ENCODE results near the gene RRAS2.
"Not testable (repeated sequence)": the region's sequence is repeated elsewhere in the genome, so short reads cannot be mapped to it uniquely, and the experiment has no call there.

Gene RRAS2

DNA sequence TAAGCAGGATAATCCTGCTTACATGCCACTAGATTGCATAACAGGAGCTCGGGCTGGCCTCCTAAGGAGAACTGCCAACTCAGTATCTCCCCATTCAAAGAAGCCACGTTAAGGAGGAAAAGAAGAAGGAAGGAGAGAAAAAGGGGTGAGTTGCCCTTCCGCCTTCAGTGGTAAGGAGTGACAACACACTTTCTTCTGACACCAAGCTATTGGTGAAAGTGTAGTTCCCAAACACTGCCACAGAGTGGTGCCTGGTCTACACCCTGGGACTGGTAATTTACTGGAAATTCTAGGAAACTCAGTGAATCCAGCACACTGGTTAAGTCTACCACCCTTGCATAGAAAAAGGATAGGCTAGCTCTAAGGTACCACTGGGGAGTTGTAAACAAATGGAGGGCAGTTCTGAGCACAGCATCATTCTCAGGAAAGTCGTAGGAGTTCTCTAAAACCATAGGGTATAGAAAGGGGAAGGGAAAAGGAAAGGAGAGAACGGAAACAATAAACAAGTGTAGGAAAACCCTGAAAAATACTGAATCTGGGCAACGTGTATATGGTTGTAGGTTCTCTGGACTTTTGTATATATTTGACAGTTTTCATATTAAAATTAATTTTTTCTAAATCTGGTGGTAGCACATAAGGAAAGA is 58.2 kb downstream of the RRAS2 start:
- DNase-seq: no peak

DNA sequence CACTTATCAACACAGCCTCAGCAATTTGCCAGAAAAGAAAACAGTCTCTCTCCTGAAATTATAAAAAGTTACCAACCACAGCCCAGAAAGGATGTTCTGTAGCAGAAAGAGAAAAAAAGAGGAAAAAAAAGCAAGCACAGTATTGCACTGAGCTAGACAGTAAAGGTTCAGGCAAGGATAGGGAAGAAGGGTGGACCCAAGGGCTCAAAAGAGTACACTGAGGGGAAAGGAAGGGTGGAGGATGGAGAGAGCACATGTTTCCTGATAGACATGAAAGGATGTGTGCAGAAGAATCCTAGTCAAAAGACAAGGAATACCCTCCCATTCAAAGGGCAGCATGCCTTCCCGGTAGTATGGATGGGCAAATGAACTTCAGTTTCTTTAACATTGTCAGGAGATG is 59.1 kb downstream of the RRAS2 start:
- DNase-seq: no peak

DNA sequence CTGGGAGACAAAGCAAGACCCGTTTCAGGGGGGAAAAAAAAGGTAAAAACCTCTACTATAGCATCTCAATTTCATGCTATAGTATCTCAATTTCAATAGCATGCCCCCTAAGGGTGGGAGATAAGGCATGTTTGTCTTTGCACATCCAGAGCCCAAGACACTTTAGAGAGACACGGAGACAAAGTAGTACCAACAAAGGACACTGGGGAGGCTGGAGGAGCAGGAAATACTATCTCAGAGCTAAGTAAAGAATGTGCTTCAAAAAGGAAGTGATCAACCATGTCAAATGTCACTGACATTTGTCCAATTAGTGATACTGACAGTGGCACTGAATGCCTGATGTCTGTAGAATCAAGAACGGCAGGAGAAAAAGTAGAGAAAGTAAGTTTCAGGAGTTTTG is 68.6 kb downstream of the RRAS2 start:
- DNase-seq: no peak

DNA sequence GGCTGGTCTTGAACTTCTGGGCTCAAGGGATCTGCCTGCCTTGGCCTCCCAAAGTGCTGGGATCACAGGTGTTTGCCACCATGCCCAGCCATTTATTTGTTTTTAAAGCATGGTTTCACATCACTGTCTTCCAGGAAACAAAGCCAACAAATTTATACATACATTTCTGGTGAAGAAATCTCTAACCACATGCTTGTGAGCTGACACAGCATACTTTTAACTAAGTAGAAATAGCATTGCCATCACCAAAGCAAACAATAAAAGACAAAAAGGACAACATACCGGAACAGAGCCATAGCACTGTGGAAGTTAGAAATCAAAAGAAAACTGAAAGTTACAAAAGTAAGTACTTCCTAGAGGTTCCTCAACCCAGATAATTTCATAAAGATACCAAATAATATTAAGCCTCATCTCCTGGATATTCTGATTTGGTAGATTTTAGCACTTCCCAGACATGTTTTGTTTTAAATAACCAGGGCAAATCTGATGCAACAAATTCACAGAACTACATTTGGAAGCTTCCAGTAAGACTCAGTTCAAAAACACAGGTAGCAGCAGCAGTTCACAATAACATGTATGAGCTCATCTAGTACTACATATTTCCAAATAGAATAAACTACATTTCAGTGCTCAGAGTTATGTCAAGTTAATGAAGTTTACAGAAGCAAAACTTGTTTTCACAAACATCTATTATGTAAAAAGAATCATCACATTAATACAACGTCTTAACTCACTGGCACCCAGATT is 70.6 kb downstream of the RRAS2 start:
- DNase-seq: no peak

DNA sequence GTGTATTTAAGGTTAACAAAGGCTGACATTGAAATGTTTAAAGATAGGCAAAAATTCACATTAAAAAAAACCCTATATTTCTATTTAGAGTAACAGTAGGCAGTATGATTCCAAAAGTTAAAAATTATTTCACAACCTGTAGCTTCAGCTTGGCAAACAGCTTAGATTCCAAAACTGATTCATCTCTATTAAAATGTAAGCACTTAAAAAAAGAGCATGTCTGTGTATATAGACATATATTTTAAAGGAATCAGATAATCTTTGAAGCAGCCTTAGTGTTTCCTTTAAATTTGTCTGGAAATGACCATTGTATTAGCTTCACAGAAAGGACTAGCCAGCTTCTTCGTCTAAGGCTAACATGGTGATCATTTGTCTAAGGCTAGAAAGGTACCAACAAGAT is 80.1 kb downstream of the RRAS2 start:
- not testable (repeated sequence) for DNase-seq

DNA sequence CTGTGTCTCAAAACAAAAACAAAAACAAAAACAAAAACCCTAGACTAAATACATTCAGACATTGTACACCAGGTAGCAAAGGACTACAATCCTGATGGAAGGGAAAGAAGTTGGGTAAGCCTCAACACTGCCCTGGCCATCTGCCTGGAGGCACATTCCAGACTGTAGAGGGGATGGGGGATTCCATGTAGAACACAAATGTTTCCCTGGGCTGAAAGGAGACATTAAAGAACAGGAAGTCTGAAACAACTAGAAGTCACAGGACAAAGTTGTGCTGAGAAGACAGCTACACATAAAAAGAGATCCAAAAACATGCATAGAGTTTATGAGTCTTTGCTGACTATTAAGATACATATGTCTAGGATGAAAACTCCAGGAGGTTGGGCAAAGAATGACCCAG is 83.9 kb downstream of the RRAS2 start:
- DNase-seq: no peak

DNA sequence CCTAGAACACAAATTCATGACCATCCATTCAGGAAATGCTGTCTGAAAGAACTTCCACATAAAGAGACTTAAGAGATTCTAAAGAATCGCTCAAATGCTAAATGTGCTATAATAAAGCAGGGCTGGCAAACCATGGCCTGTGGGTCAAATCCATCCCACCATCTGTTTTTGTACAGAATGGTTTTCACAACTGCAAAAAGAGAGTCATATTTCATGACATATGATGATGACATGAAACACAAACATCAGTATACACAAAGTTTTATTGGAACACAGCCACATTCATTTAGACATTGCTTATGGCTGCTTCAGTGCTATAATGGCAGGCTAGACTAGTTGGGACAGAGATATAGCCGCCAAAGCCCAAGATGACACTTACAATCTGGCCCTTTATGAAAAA is 85.1 kb downstream of the RRAS2 start:
- DNase-seq: no peak

DNA sequence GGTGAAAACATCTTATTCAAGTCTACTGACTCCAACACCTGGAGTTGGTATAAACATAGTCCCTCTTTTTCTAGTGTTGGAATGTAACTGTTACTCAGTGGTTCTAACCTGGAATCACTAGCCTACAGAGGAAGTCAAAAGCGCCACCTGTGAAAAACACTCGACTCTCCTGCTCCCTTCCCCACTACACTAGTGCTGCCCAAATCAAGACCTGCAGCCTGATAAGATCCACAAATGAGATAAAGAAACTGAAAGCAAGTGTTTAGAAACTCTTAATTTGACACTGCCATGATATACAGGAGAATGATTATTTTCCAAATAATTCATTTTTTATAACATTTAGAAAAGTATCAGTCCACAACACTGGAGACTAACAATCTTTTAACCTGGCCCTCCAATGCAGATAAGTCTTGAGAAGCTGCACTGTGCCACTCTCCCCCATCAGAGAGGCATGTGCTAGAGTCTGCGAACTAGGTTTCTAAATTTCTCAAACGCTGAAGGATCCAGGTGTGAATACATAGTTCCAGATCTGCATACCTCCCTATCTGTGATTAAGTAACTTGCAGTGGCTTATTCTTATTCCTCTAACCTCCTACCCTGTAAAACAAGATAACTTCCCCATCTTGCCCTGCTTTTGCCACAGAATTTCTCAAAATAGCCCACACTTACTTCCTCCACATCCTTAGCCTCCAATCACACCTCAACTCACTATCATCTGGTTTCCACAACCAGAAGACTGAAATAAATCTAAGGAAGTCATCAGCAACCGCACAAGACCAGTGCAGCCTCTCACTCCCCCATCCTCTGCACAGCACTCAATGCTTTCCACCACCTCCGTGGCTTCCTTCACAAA is 88.1 kb downstream of the RRAS2 start:
- DNase-seq: no peak

DNA sequence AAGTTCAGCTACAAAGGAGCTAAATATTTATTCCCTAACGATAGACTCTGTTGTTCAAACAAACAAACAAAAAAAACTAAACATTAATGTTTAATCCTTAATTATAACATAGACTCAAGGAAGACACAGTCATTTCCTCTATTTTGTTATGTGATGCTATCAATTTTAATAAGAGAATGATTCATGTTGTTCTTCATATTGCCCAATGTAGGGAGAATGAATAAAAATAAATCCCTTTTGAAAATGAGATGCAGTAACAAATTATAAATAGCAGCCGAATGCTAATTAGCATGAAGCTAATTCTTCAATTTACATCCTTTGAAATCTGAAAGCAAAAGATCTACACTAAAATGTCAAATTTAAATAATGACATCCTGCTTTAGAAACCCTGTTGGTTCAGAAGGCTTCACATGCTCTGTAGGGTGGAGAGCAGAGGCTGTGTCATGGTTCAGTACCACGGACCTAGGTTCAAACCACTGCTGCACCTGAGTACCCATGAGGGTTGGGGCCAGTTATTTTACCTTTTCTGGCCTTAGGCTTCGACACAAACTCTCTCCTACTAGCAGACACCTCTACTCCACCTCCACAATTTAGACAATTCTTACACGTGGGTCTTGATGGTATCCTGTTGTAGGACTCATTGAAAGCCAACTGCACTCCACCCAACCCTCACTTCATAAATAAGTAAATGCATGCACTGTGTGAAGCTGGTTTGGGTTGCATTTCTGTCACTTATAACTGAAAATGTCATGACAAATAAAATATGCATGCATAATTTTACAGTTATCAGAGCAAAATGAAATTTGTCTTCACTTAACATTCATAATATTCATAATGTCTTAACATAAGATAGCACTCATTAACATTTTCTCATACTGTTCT is 89.0 kb downstream of the RRAS2 start:
- DNase-seq: no peak

DNA sequence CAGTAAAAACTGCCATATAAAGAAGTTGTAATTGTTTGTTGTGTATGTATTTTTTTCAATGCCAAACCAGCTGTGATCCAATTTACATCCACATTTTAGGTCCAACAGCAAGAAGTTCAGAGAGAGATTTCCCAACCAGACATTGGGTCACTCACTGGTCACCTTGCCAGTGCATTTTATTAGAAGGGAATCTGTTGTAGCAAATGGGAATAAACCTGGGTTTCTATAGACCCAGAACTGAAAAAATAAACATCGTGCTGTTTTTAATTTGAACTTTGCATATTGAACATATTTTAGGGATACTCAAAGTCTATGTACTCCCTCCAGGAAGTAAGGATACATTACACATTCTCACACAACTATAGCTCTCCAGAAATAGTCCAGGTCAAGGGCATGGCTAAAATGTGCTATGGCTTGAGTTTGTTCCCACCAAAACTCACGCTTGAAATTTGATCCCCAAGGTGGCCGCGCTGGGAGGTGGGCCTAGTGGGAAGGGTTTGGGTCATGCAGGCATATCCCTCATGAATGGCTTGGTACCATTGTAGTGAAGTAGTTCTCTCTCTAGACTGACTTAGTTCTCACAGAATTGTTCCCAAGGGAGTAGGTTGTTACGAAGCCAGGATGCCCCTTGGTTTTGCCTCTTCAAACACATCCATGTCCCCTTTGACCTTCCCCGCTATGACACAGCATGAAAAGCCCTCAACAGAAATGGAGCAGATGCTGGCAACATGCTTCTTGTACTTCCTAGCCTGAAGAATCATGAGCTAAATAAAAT is 90.9 kb downstream of the RRAS2 start:
- no peak for DNase-seq

DNA sequence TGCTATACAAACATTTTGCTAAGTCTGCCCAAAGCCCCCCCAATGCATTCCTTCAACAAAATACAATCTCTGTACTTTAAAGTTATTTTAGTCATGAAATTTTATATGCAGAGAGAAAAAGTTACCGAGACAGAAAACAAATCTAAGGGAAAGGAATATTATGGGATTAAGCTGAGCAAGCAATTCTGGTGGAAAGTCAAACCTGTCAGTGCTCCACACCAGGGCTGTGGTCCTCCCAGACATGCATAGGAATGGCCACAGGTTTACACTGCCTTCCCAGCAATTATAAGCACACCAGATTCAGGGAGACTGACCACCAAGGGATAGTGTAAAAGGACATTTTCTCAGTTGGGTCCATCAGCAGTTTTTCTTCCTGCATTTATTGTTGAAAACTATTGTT is 92.4 kb downstream of the RRAS2 start:
- DNase-seq: no peak

DNA sequence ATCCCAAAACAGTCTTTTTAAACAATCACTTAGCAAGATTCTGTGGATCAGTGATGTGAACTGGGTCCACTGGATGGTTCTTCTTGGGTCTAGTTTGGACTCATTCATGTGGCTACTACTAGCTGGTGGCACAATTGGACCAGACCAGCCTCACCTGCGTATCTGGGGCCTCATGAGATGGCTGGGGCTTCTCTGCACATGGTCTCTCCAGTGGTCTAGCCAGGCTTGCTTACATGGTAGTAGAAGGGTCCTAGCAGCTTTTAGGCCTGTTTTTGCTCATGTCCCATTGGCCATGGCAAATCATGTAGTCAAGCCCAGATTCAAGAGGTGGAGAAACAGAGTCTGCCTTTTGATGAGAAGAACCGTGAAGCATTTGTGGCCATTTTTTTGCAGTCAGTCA is 94.0 kb downstream of the RRAS2 start:
- no peak for DNase-seq

DNA sequence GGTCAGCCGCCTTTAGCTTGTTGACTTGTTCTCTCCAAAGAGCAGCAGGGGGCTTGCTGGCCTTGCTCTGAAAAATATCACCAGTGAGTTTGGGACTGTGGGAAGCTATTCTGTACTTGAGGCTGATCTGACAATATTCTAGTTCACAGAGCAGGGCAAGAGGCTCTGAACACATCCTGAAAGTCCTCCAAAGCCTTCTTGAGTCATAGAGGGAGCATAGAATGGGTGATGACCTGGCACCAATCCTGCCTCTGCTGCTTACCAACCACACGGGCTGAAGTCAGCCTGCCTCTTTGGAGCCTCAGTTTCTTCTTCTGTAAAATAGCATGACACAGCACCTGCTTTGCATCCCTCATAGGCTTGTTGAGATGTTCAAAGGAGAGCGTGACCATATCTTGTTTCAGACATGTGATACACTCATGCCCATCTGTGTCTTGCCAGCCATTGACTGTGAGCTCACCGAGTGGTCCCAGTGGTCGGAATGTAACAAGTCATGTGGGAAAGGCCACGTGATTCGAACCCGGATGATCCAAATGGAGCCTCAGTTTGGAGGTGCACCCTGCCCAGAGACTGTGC is 96.6 kb downstream of the RRAS2 start:
- DNase-seq: no peak

DNA sequence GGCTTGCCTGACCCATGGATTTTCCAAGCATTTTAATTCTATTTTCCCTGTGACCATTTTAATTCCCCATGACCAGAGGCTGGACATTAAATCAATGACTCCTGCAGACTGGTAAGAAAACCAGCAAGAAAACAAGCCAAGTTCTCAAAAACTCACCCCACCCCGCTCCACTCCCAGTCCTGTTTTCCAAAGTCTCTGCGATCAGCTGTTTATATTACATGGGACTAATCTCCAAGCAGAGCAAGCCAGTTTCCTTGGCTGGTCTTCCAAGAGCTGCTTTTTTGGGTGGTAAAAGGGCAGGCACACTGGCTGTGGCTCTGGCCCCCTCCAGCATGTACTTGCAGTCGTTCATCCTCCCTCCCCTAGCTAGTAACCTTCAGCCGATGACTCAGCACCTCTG is 97.9 kb downstream of the RRAS2 start:
- DNase-seq: no peak

DNA sequence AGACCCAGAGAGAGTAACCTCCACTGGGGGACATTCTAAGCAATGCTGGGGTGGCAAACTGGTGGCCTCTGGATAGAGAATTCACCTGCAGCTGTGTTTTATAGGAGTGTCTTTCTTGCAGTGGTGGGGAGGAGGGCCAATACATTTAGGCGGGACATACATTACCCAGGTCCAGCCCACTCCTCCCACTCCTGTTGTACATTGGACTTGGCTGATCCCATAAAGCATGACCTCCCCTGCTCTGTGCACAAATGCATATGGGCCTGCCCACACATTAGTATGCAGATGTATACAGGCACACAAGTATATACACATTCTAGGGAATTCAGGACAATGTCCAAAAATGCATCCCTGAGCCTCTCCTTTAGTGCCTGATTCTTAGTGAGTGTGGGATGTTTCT is 99.1 kb downstream of the RRAS2 start:
- no peak for DNase-seq

DNA sequence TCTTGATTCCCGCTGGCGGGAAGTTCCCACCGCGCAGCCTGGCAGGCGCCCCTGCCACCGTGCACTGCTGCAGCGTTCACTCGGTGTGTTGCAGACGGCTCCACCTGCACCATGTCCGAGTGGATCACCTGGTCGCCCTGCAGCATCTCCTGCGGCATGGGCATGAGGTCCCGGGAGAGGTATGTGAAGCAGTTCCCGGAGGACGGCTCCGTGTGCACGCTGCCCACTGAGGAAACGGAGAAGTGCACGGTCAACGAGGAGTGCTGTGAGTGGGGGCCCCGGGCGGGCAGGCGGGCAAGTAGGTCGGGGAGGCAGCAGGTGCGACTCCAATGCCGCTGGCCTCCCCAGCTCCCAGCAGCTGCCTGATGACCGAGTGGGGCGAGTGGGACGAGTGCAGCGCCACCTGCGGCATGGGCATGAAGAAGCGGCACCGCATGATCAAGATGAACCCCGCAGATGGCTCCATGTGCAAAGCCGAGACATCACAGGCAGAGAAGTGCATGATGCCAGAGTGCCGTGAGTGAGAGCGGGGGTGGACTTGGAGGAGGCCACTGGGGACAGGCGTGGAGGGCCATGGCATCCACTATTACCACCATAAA is 99.7 kb downstream of the RRAS2 start:
- no peak for DNase-seq

DNA sequence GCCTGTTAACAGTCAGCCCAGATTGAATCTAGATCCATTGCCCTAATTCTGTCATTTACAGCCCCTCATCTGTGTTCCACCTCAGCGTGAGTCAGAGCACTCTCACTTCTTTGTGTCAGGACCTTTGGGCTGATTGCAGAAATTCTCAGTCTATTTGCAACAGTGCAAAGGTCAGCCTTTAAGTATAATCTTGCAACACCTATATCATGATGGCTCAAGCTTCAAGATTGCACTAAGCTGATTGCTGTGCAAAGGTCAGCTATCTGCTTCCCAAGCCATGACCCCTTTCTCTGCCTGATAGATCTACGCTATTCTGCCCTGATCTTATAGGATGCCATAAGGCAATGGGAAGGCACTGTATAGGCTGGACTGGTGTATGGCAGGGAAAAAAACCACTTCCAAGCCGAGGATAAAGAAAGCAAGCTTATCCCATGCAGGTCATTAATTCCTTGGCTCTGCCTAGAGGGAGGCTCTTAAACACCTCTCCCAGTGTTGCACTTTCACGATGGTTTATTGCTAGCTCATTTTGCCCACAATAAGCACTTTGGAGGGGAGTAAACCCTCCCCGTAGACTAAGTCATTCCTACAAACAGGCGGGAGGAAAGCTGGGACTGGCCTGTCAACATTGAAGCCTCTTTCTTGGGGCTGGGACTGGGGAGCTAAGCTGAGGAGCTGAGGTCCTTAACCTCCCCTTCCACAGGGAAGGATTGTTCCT is 100.6 kb downstream of the RRAS2 start:
- DNase-seq: no peak

DNA sequence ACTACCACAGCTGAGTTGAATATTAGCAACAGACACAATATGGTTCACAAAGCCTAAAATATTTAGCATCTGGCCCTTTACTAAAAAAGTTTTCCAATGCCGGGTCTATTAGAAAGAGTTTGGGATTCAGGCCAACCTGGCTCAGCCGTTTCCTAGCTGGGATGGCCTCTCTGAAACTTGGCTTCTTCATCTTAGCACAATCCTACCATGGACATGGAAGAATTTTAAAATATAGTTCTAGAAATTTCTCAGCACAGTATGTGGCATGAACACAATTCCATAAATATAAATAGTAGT is 103.8 kb downstream of the RRAS2 start:
- DNase-seq: no peak

DNA sequence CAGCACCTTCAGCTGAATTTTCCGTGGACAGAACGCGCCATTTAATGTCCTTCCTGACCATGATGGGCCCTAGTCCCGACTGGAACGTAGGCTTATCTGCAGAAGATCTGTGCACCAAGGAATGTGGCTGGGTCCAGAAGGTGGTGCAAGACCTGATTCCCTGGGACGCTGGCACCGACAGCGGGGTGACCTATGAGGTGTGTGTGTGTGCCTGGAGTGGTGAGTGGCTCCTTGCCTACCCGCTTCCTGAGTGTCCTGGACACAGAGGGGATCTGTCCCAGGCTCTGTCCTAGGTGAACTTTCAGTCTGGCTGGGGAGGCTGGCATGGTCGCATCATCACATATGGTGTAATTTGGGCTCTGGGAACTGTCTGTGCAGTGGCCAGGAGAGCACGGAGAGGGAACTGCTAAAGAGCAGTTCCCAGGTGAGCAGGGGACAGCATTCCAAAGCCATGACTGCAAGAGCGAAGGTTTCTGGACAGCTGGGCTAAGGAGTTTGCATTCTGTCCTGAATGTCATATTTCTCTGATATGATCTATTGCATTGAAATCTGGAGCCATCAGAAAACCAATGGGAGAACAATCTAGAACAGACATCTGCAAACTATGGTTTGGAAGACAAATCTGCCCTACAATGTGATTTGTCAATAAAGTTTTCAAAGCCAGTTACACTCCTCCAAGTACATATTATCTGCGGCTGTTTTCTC is 104.3 kb downstream of the RRAS2 start:
- no peak for DNase-seq

DNA sequence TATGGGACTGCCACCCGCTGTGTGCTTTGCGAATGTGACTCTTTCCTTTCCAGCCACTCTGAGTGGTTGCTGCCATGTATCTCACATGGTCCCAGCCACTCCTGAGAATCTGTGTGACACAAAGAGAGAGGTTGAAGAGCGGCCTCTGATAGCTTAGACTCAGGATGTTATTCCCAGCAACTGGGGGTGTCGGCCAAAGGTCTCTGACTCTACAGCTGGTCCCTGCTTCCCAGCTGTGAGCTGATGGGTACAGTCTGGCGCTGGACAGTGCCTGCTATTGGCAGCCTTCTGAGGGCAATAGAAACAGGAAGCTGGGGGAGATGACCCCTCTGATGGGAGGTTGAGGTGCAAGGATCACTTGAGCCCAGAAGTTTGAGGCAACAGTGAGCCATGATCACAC is 105.1 kb downstream of the RRAS2 start:
- no peak for DNase-seq
